Mesothelial cell of epicardium (in vitro differentiated cells): Measurements from ENCODE around the gene ALDH5A1. TPM values are rescaled to one million over a fixed set of nuclear protein-coding genes. Genes with fewer than 3 reads are reported as not detected.

ENCODE experiments used
- DNase-seq, 2 experiments: peaks; one replicate each; pipeline ENCODE4 v3.0.0; 2021; ENCODE audit warnings: low spot score in 2 of 2; ENCODE audit not compliant: unreplicated experiment in 2 of 2
- H3K27ac Mint-ChIP-seq: 2 replicates; pipeline ENCODE4 v1.8.0; 2021; ENCODE audit warnings: mixed read lengths
- H3K27me3 Mint-ChIP-seq: 2 replicates; pipeline ENCODE4 v1.8.0; 2021; ENCODE audit warnings: low read depth, mixed read lengths
- H3K36me3 Mint-ChIP-seq: 2 replicates; pipeline ENCODE4 v1.8.0; 2021; ENCODE audit warnings: mixed read lengths
- H3K4me1 Mint-ChIP-seq: 2 replicates; pipeline ENCODE4 v1.8.0; 2021; ENCODE audit warnings: mixed read lengths
- H3K4me3 Mint-ChIP-seq: 2 replicates; pipeline ENCODE4 v1.8.0; 2021; ENCODE audit warnings: mild to moderate bottlenecking, moderate library complexity, mixed read lengths
- H3K9me3 Mint-ChIP-seq: 2 replicates; pipeline ENCODE4 v1.8.0; 2021; ENCODE audit warnings: mixed read lengths
- total RNA-seq: library from RNA; stranded (reverse); gene quantifications from 3 replicates; pipeline ENCODE4 v1.2.1, GENCODE V29; 2021
- TF ChIP-seq, protein P1 (sequence below): fragments of 200-600 bp; sonication (generic); IDR thresholded peaks from one replicate; pipeline ENCODE4 v1.5.0; 2021; ENCODE audit warnings: antibody characterized with exemption; ENCODE audit not compliant: unreplicated experiment

The ALDH5A1 gene
- total RNA-seq, 1 donor from 2014 or later, result 22.6 TPM

DNA sequence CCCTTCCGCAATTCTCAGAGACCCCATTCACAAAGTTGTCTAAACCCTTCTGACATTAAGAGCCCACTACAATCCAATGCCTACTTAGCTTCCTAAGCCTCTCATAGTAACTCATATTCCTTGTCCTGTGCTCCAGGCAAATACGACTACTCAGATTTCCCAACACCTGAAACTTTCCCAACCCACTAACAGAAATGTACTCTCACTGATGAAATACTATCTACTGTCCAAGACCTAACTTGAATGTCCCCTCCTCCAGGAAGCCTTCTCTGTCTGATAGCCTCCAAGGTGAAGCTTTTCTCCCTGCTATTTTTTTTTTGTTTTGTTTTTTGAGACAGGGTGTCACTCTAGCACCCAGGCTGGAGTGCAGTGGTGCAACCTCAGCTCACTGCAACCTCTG lies 35.8 kb upstream of the ALDH5A1 start:
- Mint-ChIP-seq H3K27ac (no peak overlapping the region), H3K27me3 (no peaks in the 10 kb centered on the region), H3K9me3 (no peaks in the 10 kb centered on the region), H3K36me3 (no peaks in the 10 kb centered on the region), H3K4me1 (no peaks in the 10 kb centered on the region), H3K4me3 (no peak overlapping the region)
- DNase-seq, result no peak
- TF ChIP-seq, protein P1, sequence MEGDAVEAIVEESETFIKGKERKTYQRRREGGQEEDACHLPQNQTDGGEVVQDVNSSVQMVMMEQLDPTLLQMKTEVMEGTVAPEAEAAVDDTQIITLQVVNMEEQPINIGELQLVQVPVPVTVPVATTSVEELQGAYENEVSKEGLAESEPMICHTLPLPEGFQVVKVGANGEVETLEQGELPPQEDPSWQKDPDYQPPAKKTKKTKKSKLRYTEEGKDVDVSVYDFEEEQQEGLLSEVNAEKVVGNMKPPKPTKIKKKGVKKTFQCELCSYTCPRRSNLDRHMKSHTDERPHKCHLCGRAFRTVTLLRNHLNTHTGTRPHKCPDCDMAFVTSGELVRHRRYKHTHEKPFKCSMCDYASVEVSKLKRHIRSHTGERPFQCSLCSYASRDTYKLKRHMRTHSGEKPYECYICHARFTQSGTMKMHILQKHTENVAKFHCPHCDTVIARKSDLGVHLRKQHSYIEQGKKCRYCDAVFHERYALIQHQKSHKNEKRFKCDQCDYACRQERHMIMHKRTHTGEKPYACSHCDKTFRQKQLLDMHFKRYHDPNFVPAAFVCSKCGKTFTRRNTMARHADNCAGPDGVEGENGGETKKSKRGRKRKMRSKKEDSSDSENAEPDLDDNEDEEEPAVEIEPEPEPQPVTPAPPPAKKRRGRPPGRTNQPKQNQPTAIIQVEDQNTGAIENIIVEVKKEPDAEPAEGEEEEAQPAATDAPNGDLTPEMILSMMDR, result no peak

DNA sequence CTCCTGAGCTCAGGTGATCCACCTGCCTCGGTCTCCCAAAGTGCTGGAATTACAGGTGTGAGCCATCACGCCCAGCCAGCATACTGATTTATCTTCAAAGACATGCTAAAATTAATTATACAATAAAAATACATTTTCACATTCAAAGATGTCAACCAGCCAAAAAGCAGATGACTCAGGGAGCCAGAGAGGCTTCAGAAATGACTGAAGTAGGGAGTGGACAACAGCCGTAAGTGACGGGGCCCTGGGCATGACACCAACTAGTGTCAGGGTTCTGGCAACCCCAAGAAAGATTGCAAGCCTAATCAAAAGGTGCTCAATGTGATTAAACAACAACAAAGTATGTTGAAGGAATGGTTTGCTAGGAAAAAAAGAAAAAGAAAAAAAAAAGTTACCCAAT lies 33.8 kb upstream of the ALDH5A1 start:
- TF ChIP-seq, protein P1, result no peak
- no peak overlapping the region for H3K4me3 Mint-ChIP-seq
- H3K4me1 Mint-ChIP-seq, result no peaks in the 10 kb centered on the region
- DNase-seq, result no peak
- no peaks in the 10 kb centered on the region for H3K27me3 Mint-ChIP-seq
- no peaks in the 10 kb centered on the region for H3K36me3 Mint-ChIP-seq
- H3K27ac Mint-ChIP-seq, result no peak overlapping the region
- no peaks in the 10 kb centered on the region for H3K9me3 Mint-ChIP-seq

DNA sequence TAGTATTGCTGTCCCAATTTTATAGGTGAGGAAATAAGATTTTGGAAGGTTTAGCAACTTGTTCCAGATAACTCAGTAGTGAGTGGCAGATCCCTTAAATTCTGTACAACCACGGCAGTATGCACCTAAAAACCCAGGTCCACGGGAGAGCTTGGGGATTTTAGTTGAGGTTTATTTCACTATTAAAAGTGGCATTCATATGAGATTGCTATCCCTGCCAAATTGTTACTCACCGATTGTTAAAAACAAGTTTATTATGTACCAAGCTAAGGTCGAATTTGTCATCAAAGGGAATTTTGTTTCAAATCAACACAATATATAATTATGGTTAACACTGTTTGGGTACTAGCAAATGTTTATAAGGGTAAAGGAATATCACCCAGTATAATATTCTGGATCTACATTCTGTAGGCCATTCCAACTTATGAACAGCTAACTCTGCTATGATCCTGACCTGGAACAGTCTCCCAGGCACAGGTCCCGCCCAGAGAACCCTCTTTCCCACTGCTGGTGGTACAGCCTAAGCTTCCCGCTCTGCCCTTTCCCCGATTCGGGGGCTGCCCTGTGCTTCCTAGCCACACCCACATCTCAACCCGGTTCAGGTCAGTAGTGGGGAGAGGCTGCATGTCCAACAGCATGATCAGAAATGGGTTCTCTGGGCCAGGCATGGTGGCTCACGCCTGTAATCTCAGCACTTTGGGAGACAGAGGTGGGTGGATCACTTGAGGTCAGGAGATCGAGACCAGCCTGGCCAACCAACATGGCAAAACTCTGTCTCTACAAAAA lies 30.3 kb upstream of the ALDH5A1 start:
- Mint-ChIP-seq H3K9me3 (no peaks in the 10 kb centered on the region), H3K36me3 (no peaks in the 10 kb centered on the region)

DNA sequence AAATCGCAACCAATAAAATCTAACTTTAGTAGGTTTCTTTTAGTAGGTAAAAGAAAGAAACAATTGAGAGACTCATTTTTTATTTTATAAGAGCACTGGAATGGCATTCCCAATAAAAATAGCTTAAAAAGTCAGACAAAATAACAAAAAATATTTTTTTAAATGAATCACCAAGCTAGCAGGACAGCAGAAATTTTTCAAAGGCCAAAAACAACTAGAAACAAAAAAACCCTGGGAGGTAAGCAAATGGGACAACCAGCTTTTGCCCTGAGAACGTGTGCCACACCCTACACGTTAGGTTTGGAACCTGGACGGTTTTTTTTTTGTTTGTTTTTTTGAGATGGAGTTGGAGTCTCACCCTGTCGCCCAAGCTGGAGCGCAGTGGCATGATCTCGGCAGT lies 25.0 kb upstream of the ALDH5A1 start:
- no peaks in the 10 kb centered on the region for H3K27me3 Mint-ChIP-seq
- no peaks in the 10 kb centered on the region for H3K4me1 Mint-ChIP-seq
- no peaks in the 10 kb centered on the region for H3K9me3 Mint-ChIP-seq
- TF ChIP-seq, protein P1, result no peak
- no peak overlapping the region for H3K27ac Mint-ChIP-seq
- DNase-seq, result no peak
- no peaks in the 10 kb centered on the region for H3K36me3 Mint-ChIP-seq
- H3K4me3 Mint-ChIP-seq, result no peak overlapping the region

More for the DNA sequence above, 30.3 kb upstream of the ALDH5A1 start:
- H3K27me3 Mint-ChIP-seq, result no peaks in the 10 kb centered on the region
- no peaks in the 10 kb centered on the region for H3K4me1 Mint-ChIP-seq
- H3K4me3 Mint-ChIP-seq, result no peak overlapping the region
- TF ChIP-seq, protein P1, result no peak
- DNase-seq, result no peak
- H3K27ac Mint-ChIP-seq, result no peak overlapping the region

DNA sequence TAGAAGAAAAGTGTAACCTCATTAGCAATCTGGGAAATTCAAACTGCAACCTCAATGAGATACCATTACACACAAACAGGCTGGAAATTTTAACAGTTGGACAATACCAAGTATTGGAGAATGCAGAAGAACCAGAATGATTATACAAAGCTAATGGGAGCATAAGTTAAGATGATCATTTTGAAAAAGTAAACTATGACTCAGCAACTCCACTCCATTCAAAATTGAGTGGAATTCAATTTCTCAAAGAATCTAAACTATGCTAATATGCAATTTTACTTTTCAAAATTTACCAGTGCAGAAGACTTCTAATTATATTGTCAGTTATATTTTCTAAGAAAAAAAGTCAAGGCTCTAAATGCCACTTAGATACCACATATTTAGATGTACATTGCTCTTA lies 22.6 kb upstream of the ALDH5A1 start:
- no peaks in the 10 kb centered on the region for H3K36me3 Mint-ChIP-seq
- H3K27ac Mint-ChIP-seq, result no peak overlapping the region
- H3K27me3 Mint-ChIP-seq, result no peaks in the 10 kb centered on the region
- H3K9me3 Mint-ChIP-seq, result no peaks in the 10 kb centered on the region
- no peaks in the 10 kb centered on the region for H3K4me1 Mint-ChIP-seq
- TF ChIP-seq, protein P1, result no peak
- DNase-seq, result no peak
- no peak overlapping the region for H3K4me3 Mint-ChIP-seq
